Body of pancreas (tissue), 4 donors: ENCODE results near the gene CFAP46.

ENCODE experiments used
- POLR2A ChIP-seq, 3 donors: fragments of 450-650 bp; IDR thresholded peaks; one replicate each; pipeline ENCODE4 v1.6.1; 2016; ENCODE audit warnings: antibody characterized with exemption in 3 of 3, mild to moderate bottlenecking in 2 of 3
- TF ChIP-seq, protein P1 (sequence below), 7 experiments: fragments of 450-650 bp in 4 of 7; fragments of 200-600 bp in 3 of 7; sonication (generic) in 3 of 7; IDR thresholded peaks; one replicate each; pipeline ENCODE4 v1.5.1; 2016 to 2019; ENCODE audit warnings: antibody characterized with exemption in 7 of 7

- TF ChIP-seq, protein P1, sequence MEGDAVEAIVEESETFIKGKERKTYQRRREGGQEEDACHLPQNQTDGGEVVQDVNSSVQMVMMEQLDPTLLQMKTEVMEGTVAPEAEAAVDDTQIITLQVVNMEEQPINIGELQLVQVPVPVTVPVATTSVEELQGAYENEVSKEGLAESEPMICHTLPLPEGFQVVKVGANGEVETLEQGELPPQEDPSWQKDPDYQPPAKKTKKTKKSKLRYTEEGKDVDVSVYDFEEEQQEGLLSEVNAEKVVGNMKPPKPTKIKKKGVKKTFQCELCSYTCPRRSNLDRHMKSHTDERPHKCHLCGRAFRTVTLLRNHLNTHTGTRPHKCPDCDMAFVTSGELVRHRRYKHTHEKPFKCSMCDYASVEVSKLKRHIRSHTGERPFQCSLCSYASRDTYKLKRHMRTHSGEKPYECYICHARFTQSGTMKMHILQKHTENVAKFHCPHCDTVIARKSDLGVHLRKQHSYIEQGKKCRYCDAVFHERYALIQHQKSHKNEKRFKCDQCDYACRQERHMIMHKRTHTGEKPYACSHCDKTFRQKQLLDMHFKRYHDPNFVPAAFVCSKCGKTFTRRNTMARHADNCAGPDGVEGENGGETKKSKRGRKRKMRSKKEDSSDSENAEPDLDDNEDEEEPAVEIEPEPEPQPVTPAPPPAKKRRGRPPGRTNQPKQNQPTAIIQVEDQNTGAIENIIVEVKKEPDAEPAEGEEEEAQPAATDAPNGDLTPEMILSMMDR (IDR thresholded peaks at IDR 0.05), result no peak
- TF ChIP-seq POLR2A (IDR thresholded peaks at IDR 0.05), result no peak
These were observed 83.1 kb downstream of the CFAP46 start for GRCh38 chr10:132859084-132859855.
